ENCODE results near the gene ATP2A2. TPM values are rescaled to one million over a fixed set of nuclear protein-coding genes. Genes with fewer than 3 reads are reported as not detected.

ATP2A2 gene
- total and polyA plus RNA-seq, 2 of the 8 experiments (the other 6 are each of a cell fraction or from before 2014, with no cell fraction given) = 86.1 to 271 TPM

GRCh38 chr12:110317911-110318310, 36.9 kb downstream of the ATP2A2 start:
- peaks cover 5 to 89% of the 10 kb centered on the region in 2 experiments for H3K79me2 ChIP-seq (ENCODE audit: control insufficient read depth in 1 of 2, insufficient read depth in 2 of 2, low read length in 2 of 2)
- H3K27me3 ChIP-seq (replicated peaks in 1 of 4; ENCODE audit: control insufficient read depth in 3 of 4, extremely low read depth in 1 of 4, insufficient read depth in 3 of 4, low read length in 3 of 4) = no peaks in the 10 kb centered on the region
- H3K18ac ChIP-seq (ENCODE audit: extremely low read depth, low read length) = no peak overlapping the region
- no peak overlapping the region for H3K4me2 ChIP-seq (ENCODE audit: insufficient read depth in 1 of 2, low read depth in 2 of 2, low read length in 2 of 2)
- no peak overlapping the region for H2BK12ac ChIP-seq (ENCODE audit: low read depth, low read length)
- H3K9ac ChIP-seq (replicated peaks in 1 of 4; ENCODE audit: extremely low read depth in 1 of 4, low read depth in 3 of 4, low read length in 3 of 4) = no peak overlapping the region
- H3K36me3 ChIP-seq (ENCODE audit: control insufficient read depth in 2 of 4, insufficient read depth in 4 of 4, low read length in 3 of 4) = peaks cover 0 to 16% (median 5%) of the 10 kb centered on the region in 4 experiments; a peak in 4 of 8 replicates
- no peak overlapping the region for H3K23ac ChIP-seq (ENCODE audit: insufficient read length)
- no peak overlapping the region for H2BK15ac ChIP-seq (ENCODE audit: low read length)
- no peak overlapping the region for H3K14ac ChIP-seq (ENCODE audit: insufficient read length)
- ChIA-PET CTCF (ENCODE audit: partially characterized antibody) (interaction anchor here (0.6 to 1.4 kb wide), 4 partner anchors 28 to 39 kb away, joined by 3 read pairs; no protein-coding TSS in a partner anchor), POLR2A (ENCODE audit: partially characterized antibody) (interaction anchor here (0.7 to 1.4 kb wide), 4 partner anchors 9 to 34 kb away, joined by 3 to 4 read pairs (median 3); no protein-coding TSS in a partner anchor)
- WGBS, 2 experiments (ENCODE audit: extremely low coverage in 1 of 2, insufficient coverage in 1 of 2, insufficient read length in 1 of 2, insufficient replicate concordance in 2 of 2, low coverage in 1 of 2, low lambda C conversion rate in 2 of 2, missing lambda C conversion rate in 1 of 2) = 84% methylated on average over 2 of the region's 2 CpGs; no CpG with 5 or more reads in 1 of the 2 experiments
- no peak overlapping the region for H2BK120ac ChIP-seq (replicated peaks; ENCODE audit: low read depth, low read length)
- TF ChIP-seq NANOG (IDR thresholded peaks at IDR 0.05; ENCODE audit: insufficient read depth, low read depth, low read length, poor library complexity, severe bottlenecking) (no peak), SIRT6 (IDR thresholded peaks at IDR 0.05; ENCODE audit: low read length) (no peak), PHF8 (conservative IDR thresholded peaks at IDR 0.05; ENCODE audit: low read depth, low read length) (no peak), SP1 (IDR thresholded peaks at IDR 0.05; ENCODE audit: low read depth, low read length) (no peak), EP300 (IDR thresholded peaks at IDR 0.05; ENCODE audit: borderline replicate concordance in 1 of 2, low read depth in 2 of 2, low read length in 2 of 2) (no peak), HDAC2 (IDR thresholded peaks at IDR 0.05; ENCODE audit: borderline replicate concordance in 1 of 2, low read depth in 2 of 2, low read length in 2 of 2) (no peak)
- no peak overlapping the region for H2BK20ac ChIP-seq (ENCODE audit: low read length)
- no peaks in the 10 kb centered on the region for H3K4me1 ChIP-seq (replicated peaks in 1 of 4; ENCODE audit: control insufficient read depth in 3 of 4, insufficient read depth in 4 of 4, low read length in 3 of 4)
- DNase-seq (ENCODE audit: low read depth in 1 of 2, low spot score in 2 of 2) = no peak
- no peak for FAIRE-seq
- H4K91ac ChIP-seq (replicated peaks; ENCODE audit: insufficient read length, low read length) = no peak overlapping the region
- H3K4me3 ChIP-seq (ENCODE audit: extremely low read depth in 1 of 4, insufficient read depth in 2 of 4, low read depth in 3 of 4, low read length in 4 of 4) = no peak overlapping the region
- H2AFZ ChIP-seq (ENCODE audit: low read length) = no peak overlapping the region
- no peaks in the 10 kb centered on the region; the same call in 1 of the 2 replicates for H3K79me1 ChIP-seq (ENCODE audit: low read depth, low read length)
- no peak overlapping the region for H2AK5ac ChIP-seq (ENCODE audit: low read depth, low read length)
- no peaks in the 10 kb centered on the region for H3K9me3 ChIP-seq (ENCODE audit: insufficient read depth in 2 of 2, low read depth in 1 of 2, low read length in 1 of 2)
- no peak overlapping the region for H4K8ac ChIP-seq (ENCODE audit: extremely low read depth, insufficient read depth, low read length)
- no peak overlapping the region for H4K5ac ChIP-seq (ENCODE audit: insufficient read length, low read depth, low read length)
- H3K4ac ChIP-seq (replicated peaks; ENCODE audit: insufficient read length, low read depth, low read length) = no peak overlapping the region
- H3K23me2 ChIP-seq (ENCODE audit: low read depth, low read length) = no peaks in the 10 kb centered on the region
- no peak overlapping the region for H2BK5ac ChIP-seq (ENCODE audit: low read depth, low read length)
- no peak overlapping the region for H3K27ac ChIP-seq (ENCODE audit: low read depth, low read length)
- H4K20me1 ChIP-seq (replicated peaks in 1 of 2; ENCODE audit: control insufficient read depth in 1 of 2, insufficient read depth in 2 of 2, low read length in 2 of 2) = peaks cover 4 to 11% of the 10 kb centered on the region in 2 experiments
- H3K56ac ChIP-seq (replicated peaks; ENCODE audit: insufficient read length, low read depth, low read length) = no peak overlapping the region
